Activated CD8-positive, alpha-beta T cell treated with anti-CD3 and anti-CD28 coated beads for 36 hours (primary cell): ENCODE measurements around the gene FGD5. TPM values are rescaled to one million over a fixed set of nuclear protein-coding genes. Genes with fewer than 3 reads are reported as not detected.

ENCODE experiments used
- ATAC-seq: fragments of 200-7000 bp; cut with Tn5 transposase; one replicate; pipeline ENCODE4 v1.10.0; 2021; ENCODE audit warnings: mild to moderate bottlenecking, moderate library complexity
- CTCF ChIA-PET: fragments of 350-600 bp; sonication (Branson Sonifier 250); formaldehyde crosslinking; loops from one replicate; lab custom pipeline; 2021; ENCODE audit warnings: antibody characterized with exemption; lab: Charles Lee
- POLR2A ChIA-PET: fragments of 350-600 bp; sonication (Branson Sonifier 250); formaldehyde crosslinking; loops from one replicate; lab custom pipeline; 2021; ENCODE audit warnings: antibody characterized with exemption; lab: Charles Lee
- DNase-seq: peaks from one replicate; pipeline ENCODE4 v3.0.0-alpha.2; 2020
- H3K27ac Mint-ChIP-seq: one replicate; pipeline ENCODE4 v1.8.0; 2021; ENCODE audit warnings: mild to moderate bottlenecking, mixed read lengths
- H3K27me3 Mint-ChIP-seq: one replicate; pipeline ENCODE4 v1.8.0; 2021; ENCODE audit warnings: mixed read lengths
- H3K36me3 Mint-ChIP-seq: one replicate; pipeline ENCODE4 v1.8.0; 2021; ENCODE audit warnings: low read depth, mixed read lengths
- H3K4me1 Mint-ChIP-seq: one replicate; pipeline ENCODE4 v1.8.0; 2021; ENCODE audit warnings: low read depth, mixed read lengths
- H3K4me3 Mint-ChIP-seq: one replicate; pipeline ENCODE4 v1.8.0; 2021; ENCODE audit warnings: mild to moderate bottlenecking, moderate library complexity, mixed read lengths
- H3K9me3 Mint-ChIP-seq: one replicate; pipeline ENCODE4 v1.8.0; 2021; ENCODE audit warnings: mixed read lengths
- intact Hi-C: fragments of 100-400 bp; cut with micrococcal nuclease; formaldehyde crosslinking; loops from one replicate; pipeline ENCODE4 v1.10.0; 2022
- total RNA-seq, 2 experiments: library from RNA; stranded (reverse); gene quantifications; one replicate each; pipeline ENCODE4 v1.2.3, GENCODE V29; 2021
- TF ChIP-seq, protein P1 (sequence below): fragments of 200-600 bp; IDR thresholded peaks from one replicate; pipeline ENCODE4 v1.8.0; 2022; ENCODE audit warnings: antibody characterized with exemption, mild to moderate bottlenecking

Gene FGD5
- total RNA-seq, 2 experiments from 2014 or later = not detected

DNA sequence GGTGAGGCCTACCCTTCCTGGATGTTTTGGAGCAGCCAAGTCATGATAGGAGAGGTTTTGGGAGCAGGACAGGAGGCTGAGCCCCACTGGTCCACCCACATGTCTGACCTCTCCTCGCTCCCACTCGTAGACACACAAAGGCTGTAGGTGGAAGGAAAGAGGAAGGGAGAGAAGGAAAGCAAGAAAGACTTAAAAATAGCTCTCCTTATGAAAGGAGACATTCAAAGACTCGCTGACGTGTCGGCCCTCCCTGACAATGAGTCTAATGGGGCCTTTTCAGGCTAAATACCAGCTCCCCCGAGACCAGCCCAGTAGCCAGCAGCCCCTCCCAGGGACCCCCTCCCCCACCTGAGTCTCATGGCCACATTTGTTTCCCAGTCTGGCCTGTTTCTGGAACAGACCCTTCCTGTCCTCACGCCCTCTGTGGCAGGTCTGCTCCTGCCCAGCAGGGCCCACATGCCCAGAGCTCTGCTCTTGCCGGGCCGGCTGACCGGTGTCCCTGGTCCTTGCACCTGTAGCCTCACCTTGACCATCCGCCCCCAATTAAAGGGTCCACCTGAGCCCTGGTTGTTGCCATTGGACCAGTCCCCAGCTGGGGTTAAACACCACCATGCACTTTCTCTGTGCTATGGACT lies 49.3 kb downstream of the FGD5 start:
- Mint-ChIP-seq H3K27ac (no peak overlapping the region), H3K9me3 (no peaks in the 10 kb centered on the region), H3K27me3 (no peaks in the 10 kb centered on the region), H3K36me3 (no peaks in the 10 kb centered on the region), H3K4me1 (no peaks in the 10 kb centered on the region), H3K4me3 (no peak overlapping the region)
- TF ChIP-seq, protein P1, sequence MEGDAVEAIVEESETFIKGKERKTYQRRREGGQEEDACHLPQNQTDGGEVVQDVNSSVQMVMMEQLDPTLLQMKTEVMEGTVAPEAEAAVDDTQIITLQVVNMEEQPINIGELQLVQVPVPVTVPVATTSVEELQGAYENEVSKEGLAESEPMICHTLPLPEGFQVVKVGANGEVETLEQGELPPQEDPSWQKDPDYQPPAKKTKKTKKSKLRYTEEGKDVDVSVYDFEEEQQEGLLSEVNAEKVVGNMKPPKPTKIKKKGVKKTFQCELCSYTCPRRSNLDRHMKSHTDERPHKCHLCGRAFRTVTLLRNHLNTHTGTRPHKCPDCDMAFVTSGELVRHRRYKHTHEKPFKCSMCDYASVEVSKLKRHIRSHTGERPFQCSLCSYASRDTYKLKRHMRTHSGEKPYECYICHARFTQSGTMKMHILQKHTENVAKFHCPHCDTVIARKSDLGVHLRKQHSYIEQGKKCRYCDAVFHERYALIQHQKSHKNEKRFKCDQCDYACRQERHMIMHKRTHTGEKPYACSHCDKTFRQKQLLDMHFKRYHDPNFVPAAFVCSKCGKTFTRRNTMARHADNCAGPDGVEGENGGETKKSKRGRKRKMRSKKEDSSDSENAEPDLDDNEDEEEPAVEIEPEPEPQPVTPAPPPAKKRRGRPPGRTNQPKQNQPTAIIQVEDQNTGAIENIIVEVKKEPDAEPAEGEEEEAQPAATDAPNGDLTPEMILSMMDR = no peak
- CTCF ChIA-PET = no interaction called here
- ATAC-seq (no peak), DNase-seq (no peak)
- intact Hi-C loops = no loop called here
- POLR2A ChIA-PET = no interaction called here

DNA sequence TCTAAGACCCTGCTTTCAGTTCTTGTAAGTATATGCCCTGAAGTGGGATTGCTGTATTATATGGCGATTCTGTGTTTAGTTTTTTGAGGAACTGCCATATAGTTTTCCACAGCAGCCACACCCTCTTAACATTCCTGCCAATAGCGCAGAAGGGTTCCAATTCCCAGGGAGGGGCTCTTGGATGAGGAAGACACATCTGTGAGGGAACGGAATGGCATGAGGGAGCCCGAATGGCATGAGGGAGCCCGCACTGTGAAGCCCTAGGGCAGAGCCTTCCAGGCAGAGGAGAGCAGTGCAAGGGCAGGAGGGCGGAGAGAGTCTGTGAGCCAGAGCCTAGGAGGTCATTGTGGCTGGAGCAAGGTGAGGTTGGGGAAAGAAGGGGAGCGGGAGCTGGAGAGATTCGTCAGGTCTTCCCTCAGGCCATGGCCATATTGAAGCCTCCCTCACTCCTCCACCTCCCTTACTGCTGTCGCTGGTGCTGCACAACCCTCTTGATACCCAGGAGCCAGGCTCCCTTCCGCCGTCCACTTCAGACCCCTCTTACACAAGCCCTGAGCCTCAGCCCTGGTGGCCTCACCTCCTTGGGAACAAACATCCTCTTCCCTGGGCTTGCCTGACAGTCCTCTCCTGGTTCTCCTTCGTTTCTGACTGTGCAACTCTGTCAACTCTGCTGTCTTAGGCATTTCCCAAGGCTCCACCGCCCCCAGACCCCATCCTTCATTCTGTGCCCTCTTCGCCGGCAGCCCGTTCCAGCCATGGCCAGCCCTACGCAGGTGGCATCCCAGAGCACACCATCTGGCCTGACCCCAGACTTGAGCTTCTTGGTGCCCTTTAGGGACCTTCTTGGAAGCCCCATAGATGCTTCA lies 51.4 kb downstream of the FGD5 start:
- H3K9me3 Mint-ChIP-seq = no peaks in the 10 kb centered on the region
- TF ChIP-seq, protein P1 = no peak
- no peak overlapping the region for H3K27ac Mint-ChIP-seq
- ATAC-seq (no peak), DNase-seq (no peak)
- no peaks in the 10 kb centered on the region for H3K4me1 Mint-ChIP-seq
- ChIA-PET POLR2A (no interaction called here), CTCF (no interaction called here)
- H3K36me3 Mint-ChIP-seq = no peaks in the 10 kb centered on the region
- no peak overlapping the region for H3K4me3 Mint-ChIP-seq
- no peaks in the 10 kb centered on the region for H3K27me3 Mint-ChIP-seq
- intact Hi-C loops = no loop called here

- ChIA-PET CTCF (no interaction called here), POLR2A (no interaction called here)
- Mint-ChIP-seq H3K4me1 (no peaks in the 10 kb centered on the region), H3K27ac (no peak overlapping the region), H3K4me3 (no peak overlapping the region), H3K36me3 (no peaks in the 10 kb centered on the region), H3K9me3 (no peaks in the 10 kb centered on the region), H3K27me3 (no peaks in the 10 kb centered on the region)
- intact Hi-C loops = no loop called here
- DNase-seq = no peak
- TF ChIP-seq, protein P1 = no peak
- ATAC-seq = no peak
Observed at GRCh38 chr3:14870783-14871060, 52.0 kb downstream of the FGD5 start.

GRCh38 chr3:14871456-14872200 lies 52.9 kb downstream of the FGD5 start:
- intact Hi-C loops = no loop called here
- H3K27ac Mint-ChIP-seq = no peak overlapping the region
- H3K4me1 Mint-ChIP-seq = no peaks in the 10 kb centered on the region
- no peak for DNase-seq
- ChIA-PET POLR2A (interaction anchor here (0.5 kb wide), 1 partner anchor 945 kb away, joined by 3 read pairs; no protein-coding TSS in a partner anchor), CTCF (no interaction called here)
- no peaks in the 10 kb centered on the region for H3K27me3 Mint-ChIP-seq
- H3K36me3 Mint-ChIP-seq = no peaks in the 10 kb centered on the region
- no peaks in the 10 kb centered on the region for H3K9me3 Mint-ChIP-seq
- H3K4me3 Mint-ChIP-seq = no peak overlapping the region
- ATAC-seq = no peak
- TF ChIP-seq, protein P1 = no peak

DNA sequence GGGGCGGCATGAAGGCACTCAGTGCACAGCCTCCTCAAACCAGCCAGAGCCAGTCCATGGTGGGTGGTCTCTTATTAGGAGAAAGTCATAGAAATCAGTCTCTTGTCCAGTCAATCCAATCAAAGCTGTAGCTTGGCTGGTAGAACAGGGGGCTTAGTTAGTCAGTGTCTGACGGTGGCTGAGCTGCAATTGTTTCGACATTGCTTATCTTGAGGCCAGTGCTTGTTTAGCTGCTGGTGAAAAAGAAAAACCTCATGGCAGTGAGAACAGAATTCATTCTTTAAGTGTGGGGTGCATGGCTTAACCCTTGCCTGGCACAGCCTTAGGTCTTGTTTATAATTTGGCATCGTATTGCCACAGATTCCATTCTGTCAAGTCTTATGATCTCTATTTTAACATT lies 53.9 kb downstream of the FGD5 start:
- H3K27me3 Mint-ChIP-seq = no peaks in the 10 kb centered on the region
- POLR2A ChIA-PET = no interaction called here
- no peaks in the 10 kb centered on the region for H3K9me3 Mint-ChIP-seq
- intact Hi-C loops = no loop called here
- H3K4me3 Mint-ChIP-seq = no peak overlapping the region
- CTCF ChIA-PET = no interaction called here
- TF ChIP-seq, protein P1 = no peak
- ATAC-seq (no peak), DNase-seq (no peak)
- no peaks in the 10 kb centered on the region for H3K36me3 Mint-ChIP-seq
- H3K27ac Mint-ChIP-seq = no peak overlapping the region
- H3K4me1 Mint-ChIP-seq = no peaks in the 10 kb centered on the region
